ENCODE measurements around the gene MON2.

The MON2 gene

GRCh38 chr12:62637679-62638078, 171.1 kb downstream of the MON2 start:
- Histone ChIP-seq H2AFZ (ENCODE audit: low read depth, low read length) (no peak overlapping the region), H3K4me1 (ENCODE audit: insufficient read depth, low read length) (peaks cover 16% of the 10 kb centered on the region), H3K36me3 (ENCODE audit: insufficient read depth, low read length) (no peaks in the 10 kb centered on the region), H3K27ac (ENCODE audit: low read length) (no peak overlapping the region), H3K9ac (ENCODE audit: low read depth, low read length) (no peak overlapping the region), H3K79me2 (ENCODE audit: insufficient read depth, low read length) (no peaks in the 10 kb centered on the region), H3K4me2 (ENCODE audit: insufficient read depth, low read length) (no peak overlapping the region), H4K20me1 (ENCODE audit: insufficient read depth, low read length) (no peaks in the 10 kb centered on the region), H3K9me3 (ENCODE audit: insufficient read depth, low read length, severe bottlenecking) (no peaks in the 10 kb centered on the region), H3K4me3 (ENCODE audit: low read depth in 1 of 2, low read length in 2 of 2) (no peak overlapping the region), H3K27me3 (ENCODE audit: insufficient read depth, low read length, poor library complexity) (no peaks in the 10 kb centered on the region)
- no peak for DNase-seq
- TF ChIP-seq CTCF (IDR thresholded peaks at IDR 0.05; ENCODE audit: borderline replicate concordance, extremely low read depth, low read length, poor library complexity, severe bottlenecking): no peak
- TF ChIP-seq EZH2 (IDR thresholded peaks at IDR 0.05; ENCODE audit: borderline replicate concordance, low read depth, low read length, severe bottlenecking): no peak
- no peak for ATAC-seq (ENCODE audit: insufficient read depth, low read depth)

- DNase-seq (peak; percentile 17), ATAC-seq (ENCODE audit: insufficient read depth, low read depth) (peak; percentile 94)
- Histone ChIP-seq H3K9ac (ENCODE audit: low read depth, low read length) (no peak overlapping the region), H3K4me1 (ENCODE audit: insufficient read depth, low read length) (peaks cover 16% of the 10 kb centered on the region), H3K36me3 (ENCODE audit: insufficient read depth, low read length) (no peaks in the 10 kb centered on the region), H3K27me3 (ENCODE audit: insufficient read depth, low read length, poor library complexity) (no peaks in the 10 kb centered on the region), H3K27ac (ENCODE audit: low read length) (no peak overlapping the region; the same call in 1 of the 2 replicates), H3K4me2 (ENCODE audit: insufficient read depth, low read length) (no peak overlapping the region), H3K9me3 (ENCODE audit: insufficient read depth, low read length, severe bottlenecking) (no peaks in the 10 kb centered on the region), H3K79me2 (ENCODE audit: insufficient read depth, low read length) (no peaks in the 10 kb centered on the region), H2AFZ (ENCODE audit: low read depth, low read length) (peak overlapping the region; percentile 32; the same call in 1 of the 2 replicates), H4K20me1 (ENCODE audit: insufficient read depth, low read length) (no peaks in the 10 kb centered on the region), H3K4me3 (ENCODE audit: low read depth in 1 of 2, low read length in 2 of 2) (no peak overlapping the region)
- TF ChIP-seq CTCF (IDR thresholded peaks at IDR 0.05; ENCODE audit: borderline replicate concordance, extremely low read depth, low read length, poor library complexity, severe bottlenecking) (no peak), EZH2 (IDR thresholded peaks at IDR 0.05; ENCODE audit: borderline replicate concordance, low read depth, low read length, severe bottlenecking) (no peak)
Measured at GRCh38 chr12:62640910-62641448, 174.4 kb downstream of the MON2 start.

- TF ChIP-seq EZH2 (IDR thresholded peaks at IDR 0.05; ENCODE audit: borderline replicate concordance, low read depth, low read length, severe bottlenecking) (no peak), CTCF (IDR thresholded peaks at IDR 0.05; ENCODE audit: borderline replicate concordance, extremely low read depth, low read length, poor library complexity, severe bottlenecking) (no peak)
- Histone ChIP-seq H3K4me2 (ENCODE audit: insufficient read depth, low read length) (no peak overlapping the region), H3K36me3 (ENCODE audit: insufficient read depth, low read length) (no peaks in the 10 kb centered on the region), H3K4me3 (ENCODE audit: low read depth in 1 of 2, low read length in 2 of 2) (no peak overlapping the region), H4K20me1 (ENCODE audit: insufficient read depth, low read length) (no peaks in the 10 kb centered on the region), H3K27ac (ENCODE audit: low read length) (no peak overlapping the region), H3K4me1 (ENCODE audit: insufficient read depth, low read length) (peaks cover 16% of the 10 kb centered on the region), H3K9ac (ENCODE audit: low read depth, low read length) (no peak overlapping the region), H3K27me3 (ENCODE audit: insufficient read depth, low read length, poor library complexity) (no peaks in the 10 kb centered on the region), H2AFZ (ENCODE audit: low read depth, low read length) (no peak overlapping the region), H3K9me3 (ENCODE audit: insufficient read depth, low read length, severe bottlenecking) (no peaks in the 10 kb centered on the region), H3K79me2 (ENCODE audit: insufficient read depth, low read length) (no peaks in the 10 kb centered on the region)
- DNase-seq: no peak
- no peak for ATAC-seq (ENCODE audit: insufficient read depth, low read depth)
Measured at GRCh38 chr12:62642486-62642885, 175.9 kb downstream of the MON2 start.
